PC-3 (cell line): ENCODE data around the gene EAF1.

ENCODE experiments used
- CTCF ChIP-seq: fragments of 300-600 bp; sonication (generic); conservative IDR thresholded peaks from 2 replicates; pipeline ENCODE4 v1.5.1; 2017; ENCODE audit warnings: antibody characterized with exemption, low read depth, mild to moderate bottlenecking, low read length
- EZH2 ChIP-seq: fragments of 300-600 bp; sonication (generic); IDR thresholded peaks from one replicate; pipeline ENCODE4 v1.6.1; 2017; ENCODE audit warnings: antibody characterized with exemption, mild to moderate bottlenecking, low read length; ENCODE audit not compliant: unreplicated experiment

- TF ChIP-seq EZH2, result no peak
- no peak for TF ChIP-seq CTCF
Measured at GRCh38 chr3:15475161-15475560, 47.8 kb downstream of the EAF1 start.
